Measurements from ENCODE around the gene CRYBG1.
"Not testable (repeated sequence)": the region's sequence is repeated elsewhere in the genome, so short reads cannot be mapped to it uniquely, and the experiment has no call there.

Gene CRYBG1

DNA sequence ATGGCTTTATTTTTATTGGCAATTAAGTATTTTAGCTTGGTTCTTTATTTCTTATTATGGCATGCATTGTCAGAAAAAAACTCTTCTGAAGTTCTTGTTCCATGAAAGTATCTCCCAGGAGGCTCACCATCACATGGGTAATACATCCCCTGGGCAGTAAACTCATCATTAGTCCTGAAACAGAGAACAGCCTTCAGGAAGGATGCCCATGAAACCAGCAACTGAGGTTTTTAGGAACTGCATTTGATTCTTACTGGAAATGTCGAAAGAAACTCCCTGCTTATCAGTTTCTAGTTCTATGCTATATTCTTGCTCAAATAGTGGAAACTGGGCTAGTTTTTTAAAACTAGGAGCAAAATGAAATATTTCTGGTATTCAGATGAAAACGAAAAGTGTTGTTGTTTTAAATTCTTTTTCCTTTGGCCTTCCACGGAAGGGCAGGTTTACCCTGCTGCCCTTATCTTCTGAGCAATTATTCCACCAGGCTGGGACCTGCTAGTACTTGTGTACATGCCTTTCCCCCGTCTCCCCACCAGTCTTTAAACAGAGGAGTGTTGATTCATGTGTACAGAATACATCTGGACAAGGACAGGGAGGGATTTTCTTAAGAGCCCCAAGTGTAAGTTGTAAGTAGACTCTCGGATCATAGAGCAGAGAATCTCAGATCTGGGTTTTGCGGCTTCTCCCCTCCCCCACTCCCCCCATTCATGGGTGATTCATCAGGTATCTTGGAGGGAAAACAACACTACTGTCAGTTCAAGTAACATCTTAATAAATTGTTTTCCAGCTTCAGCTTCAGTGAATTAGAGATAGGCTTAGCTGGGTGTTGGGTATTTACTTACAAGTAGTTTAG, 187.3 kb downstream of the CRYBG1 start:
- peak overlapping the region; percentile 67 for H3K27ac Mint-ChIP-seq (ENCODE audit: low read depth)
- ATAC-seq (replicated peaks; ENCODE audit: extremely low read depth, poor library complexity, severe bottlenecking) = no peak
- peaks cover 30% of the 10 kb centered on the region for H3K4me1 Mint-ChIP-seq
- H3K9me3 Mint-ChIP-seq = no peaks in the 10 kb centered on the region
- no peak for DNase-seq (ENCODE audit: low spot score in 2 of 2)
- H3K36me3 Mint-ChIP-seq (ENCODE audit: insufficient read depth) = peaks cover 68% of the 10 kb centered on the region
- H3K27me3 Mint-ChIP-seq = no peaks in the 10 kb centered on the region
- H3K4me3 Mint-ChIP-seq = no peak overlapping the region

DNA sequence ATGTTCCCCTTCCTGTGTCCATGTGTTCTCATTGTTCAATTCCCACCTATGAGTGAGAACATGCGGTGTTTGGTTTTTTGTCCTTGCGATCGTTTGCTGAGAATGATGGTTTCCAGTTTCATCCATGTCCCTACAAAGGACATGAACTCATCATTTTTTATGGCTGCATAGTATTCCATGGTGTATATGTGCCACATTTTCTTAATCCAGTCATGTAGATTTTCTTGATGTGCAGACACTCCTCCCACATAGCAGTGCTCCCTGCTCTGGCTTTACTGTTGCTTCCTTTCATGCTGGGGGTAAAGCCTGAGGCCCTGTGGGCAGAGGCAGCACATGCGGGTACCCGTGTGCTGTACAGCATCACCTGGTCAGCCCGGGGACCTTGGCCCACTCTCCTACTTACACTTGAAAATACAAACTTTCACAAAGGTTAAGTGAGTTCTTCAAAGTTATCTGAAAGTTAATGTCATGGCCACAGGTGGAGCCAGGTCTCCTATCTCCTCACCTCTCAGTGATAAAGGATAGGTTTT, 188.5 kb downstream of the CRYBG1 start:
- Mint-ChIP-seq H3K27ac (ENCODE audit: low read depth) (peak overlapping the region; percentile 79), H3K36me3 (ENCODE audit: insufficient read depth) (peaks cover 70% of the 10 kb centered on the region), H3K4me1 (peaks cover 37% of the 10 kb centered on the region)
- not testable (repeated sequence) for H3K27me3 Mint-ChIP-seq; ATAC-seq (replicated peaks; ENCODE audit: extremely low read depth, poor library complexity, severe bottlenecking); DNase-seq (ENCODE audit: low spot score in 2 of 2); H3K4me3 Mint-ChIP-seq; H3K9me3 Mint-ChIP-seq

DNA sequence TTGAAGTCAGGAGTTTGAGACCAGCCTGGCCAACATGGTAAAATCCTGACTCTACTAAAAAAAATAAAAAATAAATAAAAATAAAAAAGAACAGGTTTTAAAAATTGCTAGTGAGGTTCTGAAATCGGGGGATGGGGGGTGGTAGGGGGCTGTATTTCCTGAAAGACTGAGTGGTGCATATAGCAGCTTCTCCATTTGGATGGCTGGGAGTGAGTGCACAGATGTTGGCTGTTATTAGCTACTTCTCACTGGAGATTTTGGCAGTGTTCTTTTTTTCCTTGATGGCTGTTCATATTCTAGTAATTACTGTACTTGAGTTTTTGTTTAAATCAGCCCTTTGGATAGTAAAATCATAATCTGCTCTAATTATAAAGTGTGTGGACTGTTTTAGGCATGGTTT, 189.0 kb downstream of the CRYBG1 start:
- H3K4me3 Mint-ChIP-seq = no peak overlapping the region
- no peak for ATAC-seq (replicated peaks; ENCODE audit: extremely low read depth, poor library complexity, severe bottlenecking)
- DNase-seq (ENCODE audit: low spot score in 2 of 2) = no peak
- peaks cover 37% of the 10 kb centered on the region for H3K4me1 Mint-ChIP-seq
- H3K27ac Mint-ChIP-seq (ENCODE audit: low read depth) = peak overlapping the region; percentile 79
- peaks cover 69% of the 10 kb centered on the region for H3K36me3 Mint-ChIP-seq (ENCODE audit: insufficient read depth)
- no peaks in the 10 kb centered on the region for H3K9me3 Mint-ChIP-seq
- no peaks in the 10 kb centered on the region for H3K27me3 Mint-ChIP-seq

DNA sequence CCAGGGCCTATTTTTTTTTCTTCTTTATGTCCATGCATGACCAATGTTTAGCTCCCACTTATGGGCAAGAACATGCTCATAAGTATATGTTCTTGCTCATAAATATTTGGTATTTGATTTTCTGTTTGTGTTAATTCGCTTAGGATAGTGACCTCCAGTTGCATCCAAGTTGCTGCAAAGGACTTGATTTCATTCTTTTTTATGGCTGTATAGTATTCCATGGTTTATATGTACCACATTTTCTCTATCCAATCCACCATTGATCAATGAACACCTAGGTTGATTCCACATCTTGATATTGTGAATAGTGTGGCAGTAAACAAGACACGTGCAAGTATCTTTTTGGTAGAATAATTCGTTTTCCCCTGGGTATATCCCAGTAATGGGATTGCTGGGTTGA, 190.6 kb downstream of the CRYBG1 start:
- Mint-ChIP-seq H3K27me3 (no peaks in the 10 kb centered on the region), H3K36me3 (ENCODE audit: insufficient read depth) (peaks cover 70% of the 10 kb centered on the region), H3K27ac (ENCODE audit: low read depth) (peak overlapping the region; percentile 49), H3K9me3 (no peaks in the 10 kb centered on the region), H3K4me3 (no peak overlapping the region), H3K4me1 (peaks cover 37% of the 10 kb centered on the region)
- ATAC-seq (replicated peaks; ENCODE audit: extremely low read depth, poor library complexity, severe bottlenecking) = no peak
- no peak for DNase-seq (ENCODE audit: low spot score in 2 of 2)

DNA sequence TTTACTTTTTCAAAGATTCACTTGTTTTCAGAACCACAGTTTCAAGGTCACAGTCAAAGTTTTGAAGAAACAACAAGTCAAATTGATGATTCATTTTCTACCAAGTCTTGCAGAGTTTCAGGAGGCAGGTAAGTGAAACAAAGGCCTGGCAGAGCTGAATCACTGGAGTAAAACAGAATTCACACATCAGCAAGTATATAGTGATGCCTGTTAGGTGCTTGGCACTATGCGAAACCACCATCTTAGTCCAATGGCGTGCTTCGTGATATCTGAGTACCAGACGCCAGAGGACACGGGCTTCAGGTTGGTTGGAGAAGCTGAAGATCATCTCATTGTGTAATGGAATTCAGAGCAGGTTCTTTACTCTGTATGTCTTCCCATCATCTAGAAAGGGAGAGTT, 192.9 kb downstream of the CRYBG1 start:
- Mint-ChIP-seq H3K9me3 (no peaks in the 10 kb centered on the region), H3K4me3 (no peak overlapping the region), H3K27me3 (no peaks in the 10 kb centered on the region), H3K4me1 (peaks cover 28% of the 10 kb centered on the region), H3K36me3 (ENCODE audit: insufficient read depth) (peaks cover 67% of the 10 kb centered on the region), H3K27ac (ENCODE audit: low read depth) (peak overlapping the region; percentile 32)
- ATAC-seq (replicated peaks; ENCODE audit: extremely low read depth, poor library complexity, severe bottlenecking) (no peak), DNase-seq (ENCODE audit: low spot score in 2 of 2) (no peak)

DNA sequence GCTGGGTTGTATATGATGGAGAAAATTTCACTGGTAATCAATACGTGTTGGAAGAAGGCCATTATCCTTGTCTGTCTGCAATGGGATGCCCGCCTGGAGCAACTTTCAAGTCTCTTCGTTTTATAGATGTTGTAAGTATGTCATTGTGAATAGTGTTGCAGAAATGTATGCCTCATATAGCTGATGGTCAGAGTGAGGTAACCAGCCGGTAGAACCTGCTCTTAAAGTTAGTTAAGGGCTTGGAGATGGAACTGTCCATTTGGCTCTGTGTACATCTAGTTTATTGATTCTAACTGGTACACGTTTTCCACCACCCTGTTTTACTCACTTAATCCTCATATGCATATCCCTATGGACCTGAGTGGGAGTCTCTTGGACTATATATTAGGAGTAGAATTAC, 195.2 kb downstream of the CRYBG1 start:
- no peak overlapping the region for H3K27ac Mint-ChIP-seq (ENCODE audit: low read depth)
- no peak for DNase-seq (ENCODE audit: low spot score in 2 of 2)
- no peak overlapping the region for H3K4me3 Mint-ChIP-seq
- H3K4me1 Mint-ChIP-seq = peaks cover 22% of the 10 kb centered on the region
- no peaks in the 10 kb centered on the region for H3K9me3 Mint-ChIP-seq
- ATAC-seq (replicated peaks; ENCODE audit: extremely low read depth, poor library complexity, severe bottlenecking) = no peak
- H3K36me3 Mint-ChIP-seq (ENCODE audit: insufficient read depth) = peaks cover 76% of the 10 kb centered on the region
- H3K27me3 Mint-ChIP-seq = no peaks in the 10 kb centered on the region

DNA sequence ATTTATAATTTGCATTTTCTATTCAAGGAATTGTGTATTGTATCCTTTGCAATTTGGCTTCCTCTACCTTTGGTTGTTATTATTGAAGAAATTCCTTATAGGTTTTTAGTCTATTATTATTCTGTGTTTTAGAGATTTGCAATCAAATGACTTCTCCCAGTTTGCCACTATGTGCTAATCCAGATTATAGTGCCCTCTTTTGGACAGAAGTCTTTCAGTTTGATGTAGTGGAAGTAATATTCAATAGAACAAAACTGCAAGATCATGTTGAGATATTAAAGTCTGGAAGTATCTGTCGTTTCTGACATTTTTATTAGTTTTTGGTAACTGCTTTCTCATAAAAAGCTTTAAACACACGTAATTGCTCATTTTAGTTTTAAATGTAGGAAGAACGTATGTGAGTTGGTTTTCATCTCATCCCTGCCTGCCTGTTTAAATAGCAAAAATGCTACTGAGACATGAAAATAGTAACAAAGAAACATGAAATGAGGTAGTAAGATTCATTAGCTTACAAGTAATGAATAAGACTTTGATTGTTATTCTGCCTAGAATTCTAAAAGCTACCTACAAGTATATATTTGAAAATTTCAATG, 195.9 kb downstream of the CRYBG1 start:
- no peak for DNase-seq (ENCODE audit: low spot score in 2 of 2)
- peak; percentile 65 for ATAC-seq (replicated peaks; ENCODE audit: extremely low read depth, poor library complexity, severe bottlenecking)
- Mint-ChIP-seq H3K4me1 (peaks cover 20% of the 10 kb centered on the region), H3K27me3 (no peaks in the 10 kb centered on the region), H3K36me3 (ENCODE audit: insufficient read depth) (peaks cover 78% of the 10 kb centered on the region), H3K27ac (ENCODE audit: low read depth) (no peak overlapping the region), H3K4me3 (no peak overlapping the region), H3K9me3 (no peaks in the 10 kb centered on the region)

DNA sequence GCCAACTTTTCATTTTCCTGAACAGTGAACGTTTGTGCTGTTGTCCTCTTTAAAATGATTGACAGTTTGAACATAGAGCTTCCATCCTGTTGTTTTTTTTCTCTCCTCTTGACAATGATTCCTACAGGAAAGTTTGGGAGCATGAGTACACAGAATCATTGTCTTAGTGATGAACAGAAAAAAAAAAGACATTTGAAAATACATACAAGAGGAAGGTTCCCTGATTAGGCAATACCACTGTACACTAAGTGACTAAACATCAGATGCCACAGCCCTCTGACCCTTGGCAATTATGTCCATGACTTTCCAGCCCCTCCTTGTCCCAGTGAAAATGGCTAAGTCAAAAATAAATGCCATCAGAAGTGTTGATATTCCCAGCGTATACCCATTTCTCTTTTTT, 197.3 kb downstream of the CRYBG1 start:
- Mint-ChIP-seq H3K27ac (ENCODE audit: low read depth) (no peak overlapping the region), H3K4me3 (no peak overlapping the region), H3K4me1 (peaks cover 17% of the 10 kb centered on the region), H3K9me3 (no peaks in the 10 kb centered on the region), H3K36me3 (ENCODE audit: insufficient read depth) (peaks cover 80% of the 10 kb centered on the region), H3K27me3 (no peaks in the 10 kb centered on the region)
- ATAC-seq (replicated peaks; ENCODE audit: extremely low read depth, poor library complexity, severe bottlenecking) (no peak), DNase-seq (ENCODE audit: low spot score in 2 of 2) (no peak)

DNA sequence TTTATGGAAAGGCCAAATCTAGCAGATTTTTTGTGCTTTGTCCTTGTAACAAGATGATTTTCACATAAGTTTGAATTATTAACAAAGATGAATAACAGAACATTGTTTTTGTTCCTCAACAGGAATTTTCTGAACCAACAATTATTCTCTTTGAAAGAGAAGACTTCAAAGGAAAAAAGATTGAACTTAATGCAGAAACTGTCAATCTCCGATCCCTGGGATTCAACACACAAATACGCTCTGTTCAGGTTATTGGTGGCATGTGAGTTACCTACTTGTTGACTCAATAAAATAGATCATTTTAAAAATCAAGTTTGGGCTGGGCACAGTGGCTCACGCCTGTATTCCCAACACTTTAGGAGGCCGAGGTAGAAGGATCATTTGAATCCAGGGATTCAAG, 197.8 kb downstream of the CRYBG1 start:
- Mint-ChIP-seq H3K27me3 (no peaks in the 10 kb centered on the region), H3K36me3 (ENCODE audit: insufficient read depth) (peaks cover 79% of the 10 kb centered on the region), H3K4me1 (peaks cover 16% of the 10 kb centered on the region), H3K9me3 (no peaks in the 10 kb centered on the region), H3K27ac (ENCODE audit: low read depth) (no peak overlapping the region), H3K4me3 (no peak overlapping the region)
- ATAC-seq (replicated peaks; ENCODE audit: extremely low read depth, poor library complexity, severe bottlenecking) = no peak
- no peak for DNase-seq (ENCODE audit: low spot score in 2 of 2)

DNA sequence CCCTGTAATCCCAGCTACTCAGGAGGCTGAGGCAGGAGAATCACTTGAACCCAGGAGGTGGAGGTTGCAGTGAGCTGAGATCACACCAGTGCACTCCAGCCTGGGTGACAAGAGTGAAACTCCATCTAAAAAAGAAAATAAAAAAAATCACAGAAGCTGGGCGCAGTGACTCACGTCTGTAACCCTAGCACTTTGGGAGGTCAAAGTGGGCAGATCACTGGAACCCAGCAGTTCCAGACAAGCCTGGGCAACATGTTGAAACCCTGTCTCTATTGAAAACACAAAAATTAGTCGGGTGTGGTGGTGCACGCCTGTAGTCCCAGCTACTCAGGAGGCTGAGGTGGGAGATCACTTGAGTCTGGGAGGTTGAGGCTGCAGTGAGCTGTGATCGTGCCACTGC, 199.1 kb downstream of the CRYBG1 start:
- not testable (repeated sequence) for H3K27me3 Mint-ChIP-seq; H3K4me3 Mint-ChIP-seq; DNase-seq (ENCODE audit: low spot score in 2 of 2); H3K4me1 Mint-ChIP-seq; H3K9me3 Mint-ChIP-seq; ATAC-seq (replicated peaks; ENCODE audit: extremely low read depth, poor library complexity, severe bottlenecking)
- H3K27ac Mint-ChIP-seq (ENCODE audit: low read depth) = peak overlapping the region; percentile 71
- peaks cover 78% of the 10 kb centered on the region for H3K36me3 Mint-ChIP-seq (ENCODE audit: insufficient read depth)

DNA sequence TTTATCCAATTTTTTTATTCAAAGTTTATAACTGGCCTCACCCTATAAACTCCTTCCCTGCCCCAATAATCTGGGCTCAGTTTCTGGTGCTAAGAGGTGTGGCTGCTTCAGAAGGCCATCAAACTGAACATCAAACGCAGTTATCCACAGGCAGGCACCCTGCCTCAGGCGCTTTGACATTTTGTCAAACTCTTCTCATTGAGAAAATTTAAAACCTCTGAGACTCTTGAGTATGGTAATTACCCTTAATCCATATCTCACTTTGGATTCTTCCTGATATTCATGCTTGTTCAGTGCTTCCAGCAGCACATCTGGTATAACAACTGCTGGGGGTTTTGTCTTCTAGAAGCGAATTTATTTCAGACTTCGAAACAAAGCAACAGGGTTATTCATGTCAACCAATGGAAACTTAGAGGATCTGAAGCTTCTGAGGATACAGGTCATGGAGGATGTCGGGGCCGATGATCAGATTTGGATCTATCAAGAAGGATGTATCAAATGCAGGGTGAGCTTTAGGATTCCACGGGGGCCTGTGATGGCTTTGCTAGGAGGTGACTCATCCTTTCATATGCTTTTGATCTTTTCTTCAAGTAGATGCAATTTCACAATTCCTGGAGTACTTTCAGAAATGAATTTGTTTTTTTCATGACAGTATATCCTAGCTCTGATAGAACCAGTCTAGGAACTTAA, 200.6 kb downstream of the CRYBG1 start:
- Mint-ChIP-seq H3K27ac (ENCODE audit: low read depth) (peak overlapping the region; percentile 29), H3K27me3 (no peaks in the 10 kb centered on the region), H3K36me3 (ENCODE audit: insufficient read depth) (peaks cover 80% of the 10 kb centered on the region), H3K4me1 (peaks cover 4% of the 10 kb centered on the region), H3K4me3 (no peak overlapping the region), H3K9me3 (no peaks in the 10 kb centered on the region)
- ATAC-seq (replicated peaks; ENCODE audit: extremely low read depth, poor library complexity, severe bottlenecking) = no peak
- DNase-seq (ENCODE audit: low spot score in 2 of 2) = no peak

DNA sequence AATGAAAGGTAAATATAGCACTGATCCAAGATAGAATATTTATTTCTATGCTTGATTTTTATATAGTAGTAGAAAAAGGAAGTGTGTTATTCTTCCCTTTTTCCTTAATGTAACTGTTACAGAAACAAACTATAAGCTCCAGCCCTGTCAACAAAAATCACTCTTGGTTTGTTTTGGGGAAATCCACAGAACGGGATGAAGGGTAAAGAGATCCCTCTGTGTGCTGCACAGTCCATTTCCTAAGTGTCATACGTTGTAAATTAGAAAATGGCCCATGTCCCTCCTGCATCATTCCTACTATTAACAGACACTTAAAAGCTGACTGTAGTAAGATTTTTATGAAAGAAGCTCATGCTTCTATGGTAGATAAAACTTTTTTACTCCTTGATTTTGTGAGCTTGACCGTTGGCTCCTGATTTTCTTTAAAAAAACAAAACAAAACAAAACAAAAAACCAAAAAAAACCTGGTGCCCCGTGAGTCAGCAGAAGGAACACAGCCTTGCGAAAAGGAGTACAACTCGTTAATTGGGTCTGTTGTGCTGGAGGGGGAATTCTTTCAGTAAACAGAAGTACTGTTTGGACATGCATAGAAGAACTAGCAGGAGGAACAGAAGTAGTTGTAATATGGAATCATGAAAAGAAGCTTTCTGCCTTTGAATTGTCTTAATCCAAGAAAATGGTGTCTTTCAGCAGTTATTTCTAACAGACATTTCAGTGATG, 201.3 kb downstream of the CRYBG1 start:
- H3K9me3 Mint-ChIP-seq = no peaks in the 10 kb centered on the region

More for the DNA sequence above, 201.3 kb downstream of the CRYBG1 start:
- ATAC-seq (replicated peaks; ENCODE audit: extremely low read depth, poor library complexity, severe bottlenecking) (no peak), DNase-seq (ENCODE audit: low spot score in 2 of 2) (no peak)
- Mint-ChIP-seq H3K36me3 (ENCODE audit: insufficient read depth) (peaks cover 84% of the 10 kb centered on the region), H3K27ac (ENCODE audit: low read depth) (no peak overlapping the region), H3K4me1 (no peaks in the 10 kb centered on the region), H3K27me3 (no peaks in the 10 kb centered on the region), H3K4me3 (no peak overlapping the region)

All from central memory CD8-positive, alpha-beta T cell (primary cell).